AG09309 (cell line): ENCODE measurements around the gene DLGAP1.

Experiments
- DNase-seq: peaks from one replicate; pipeline ENCODE4 v3.0.0-alpha.2; 2010; ENCODE audit warnings: low read depth
- H3K4me3 ChIP-seq: 2 replicates; pipeline ENCODE4 v1.5.1; 2011; ENCODE audit warnings: mild to moderate bottlenecking, low read depth, low read length, moderate library complexity; ENCODE audit not compliant: control insufficient read depth
- TF ChIP-seq, protein P1 (sequence below): IDR thresholded peaks from 2 replicates; pipeline ENCODE4 v1.5.1; 2011; ENCODE audit warnings: mild to moderate bottlenecking, low read depth, low read length, inconsistent platforms; ENCODE audit not compliant: insufficient read depth, control insufficient read depth; ENCODE audit errors: missing control alignments

DLGAP1 gene

DNA sequence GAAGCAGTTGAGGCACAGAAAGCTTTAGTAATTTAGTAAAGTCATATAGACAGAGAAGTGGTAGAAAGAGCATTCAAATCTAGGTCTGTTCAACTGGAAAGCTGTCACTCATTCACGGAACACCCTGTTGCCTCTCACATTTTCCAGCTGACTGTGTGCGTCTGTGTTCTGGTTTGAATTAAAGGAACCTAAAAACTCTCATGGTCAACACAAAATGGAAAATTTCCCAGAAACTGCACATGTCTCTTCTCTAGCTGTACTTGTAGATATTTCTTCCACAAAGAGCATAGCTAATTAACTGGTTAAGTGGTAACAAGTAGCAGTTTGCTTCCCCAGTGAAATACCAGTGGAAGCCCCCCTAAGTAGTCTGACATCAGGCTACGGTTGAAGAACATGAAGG is 614.3 kb downstream of the DLGAP1 start:
- TF ChIP-seq, protein P1, sequence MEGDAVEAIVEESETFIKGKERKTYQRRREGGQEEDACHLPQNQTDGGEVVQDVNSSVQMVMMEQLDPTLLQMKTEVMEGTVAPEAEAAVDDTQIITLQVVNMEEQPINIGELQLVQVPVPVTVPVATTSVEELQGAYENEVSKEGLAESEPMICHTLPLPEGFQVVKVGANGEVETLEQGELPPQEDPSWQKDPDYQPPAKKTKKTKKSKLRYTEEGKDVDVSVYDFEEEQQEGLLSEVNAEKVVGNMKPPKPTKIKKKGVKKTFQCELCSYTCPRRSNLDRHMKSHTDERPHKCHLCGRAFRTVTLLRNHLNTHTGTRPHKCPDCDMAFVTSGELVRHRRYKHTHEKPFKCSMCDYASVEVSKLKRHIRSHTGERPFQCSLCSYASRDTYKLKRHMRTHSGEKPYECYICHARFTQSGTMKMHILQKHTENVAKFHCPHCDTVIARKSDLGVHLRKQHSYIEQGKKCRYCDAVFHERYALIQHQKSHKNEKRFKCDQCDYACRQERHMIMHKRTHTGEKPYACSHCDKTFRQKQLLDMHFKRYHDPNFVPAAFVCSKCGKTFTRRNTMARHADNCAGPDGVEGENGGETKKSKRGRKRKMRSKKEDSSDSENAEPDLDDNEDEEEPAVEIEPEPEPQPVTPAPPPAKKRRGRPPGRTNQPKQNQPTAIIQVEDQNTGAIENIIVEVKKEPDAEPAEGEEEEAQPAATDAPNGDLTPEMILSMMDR, result no peak
- H3K4me3 ChIP-seq, result no peak overlapping the region

DNA sequence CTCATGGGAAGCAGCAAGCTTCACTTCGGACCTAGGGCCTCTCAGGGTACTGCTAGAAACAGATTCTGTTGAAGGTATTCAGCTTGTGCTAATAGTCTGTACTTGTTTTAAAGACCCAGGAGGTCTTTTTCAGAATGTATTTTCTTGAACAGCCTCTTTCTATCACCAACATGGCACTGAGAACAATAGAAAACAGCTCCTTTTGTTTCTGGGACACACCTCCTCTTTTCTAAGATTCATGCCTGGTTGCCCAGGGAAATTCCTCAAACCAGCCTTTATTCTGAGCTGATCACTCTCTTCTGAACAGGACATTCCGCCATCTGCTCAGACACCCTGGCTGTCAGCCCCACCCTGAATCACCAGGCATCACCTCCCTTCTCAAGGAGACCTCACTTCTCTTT is 615.5 kb downstream of the DLGAP1 start:
- DNase-seq, result no peak
- no peak overlapping the region for H3K4me3 ChIP-seq

More for the DNA sequence above, 614.3 kb downstream of the DLGAP1 start:
- no peak for DNase-seq

GRCh38 chr18:3836483-3837335 is 618.4 kb downstream of the DLGAP1 start:
- H3K4me3 ChIP-seq, result no peak overlapping the region
- DNase-seq, result no peak

More for the DNA sequence above, 615.5 kb downstream of the DLGAP1 start:
- TF ChIP-seq, protein P1, result no peak

DNA sequence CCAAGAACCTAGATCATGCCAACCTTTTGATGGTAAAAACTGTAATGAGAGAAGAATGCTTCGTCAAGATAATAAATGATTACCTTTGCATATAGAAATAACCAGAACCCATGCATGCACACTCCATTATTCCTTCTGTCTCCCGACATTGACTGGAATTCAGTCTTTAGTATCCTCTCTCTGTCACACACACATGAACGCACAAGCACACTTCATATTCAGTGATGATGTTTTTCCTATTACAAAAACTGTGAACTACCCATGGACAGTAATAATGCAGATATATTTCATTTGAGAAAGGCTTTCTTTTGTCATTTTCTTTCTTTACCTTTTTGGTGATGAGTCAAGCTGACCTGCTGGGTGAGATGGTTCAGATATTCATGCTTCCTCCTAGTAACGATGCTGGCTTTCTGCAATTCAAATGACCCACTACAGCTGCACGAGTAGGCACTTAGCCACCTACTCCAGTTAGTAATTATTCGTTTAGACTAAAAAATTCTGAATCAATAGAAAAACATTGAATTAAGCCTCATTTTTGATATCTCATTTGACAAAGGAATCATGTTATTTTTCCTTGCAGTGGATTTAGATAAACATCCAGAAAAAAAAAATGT is 623.0 kb downstream of the DLGAP1 start:
- no peak for DNase-seq
- no peak overlapping the region for H3K4me3 ChIP-seq

More at GRCh38 chr18:3836483-3837335, 618.4 kb downstream of the DLGAP1 start:
- TF ChIP-seq, protein P1, result no peak

GRCh38 chr18:3830604-3831003 is 624.5 kb downstream of the DLGAP1 start:
- no peak for DNase-seq
- H3K4me3 ChIP-seq, result no peak overlapping the region
- TF ChIP-seq, protein P1, result no peak

More for the DNA sequence above, 623.0 kb downstream of the DLGAP1 start:
- TF ChIP-seq, protein P1, result no peak

DNA sequence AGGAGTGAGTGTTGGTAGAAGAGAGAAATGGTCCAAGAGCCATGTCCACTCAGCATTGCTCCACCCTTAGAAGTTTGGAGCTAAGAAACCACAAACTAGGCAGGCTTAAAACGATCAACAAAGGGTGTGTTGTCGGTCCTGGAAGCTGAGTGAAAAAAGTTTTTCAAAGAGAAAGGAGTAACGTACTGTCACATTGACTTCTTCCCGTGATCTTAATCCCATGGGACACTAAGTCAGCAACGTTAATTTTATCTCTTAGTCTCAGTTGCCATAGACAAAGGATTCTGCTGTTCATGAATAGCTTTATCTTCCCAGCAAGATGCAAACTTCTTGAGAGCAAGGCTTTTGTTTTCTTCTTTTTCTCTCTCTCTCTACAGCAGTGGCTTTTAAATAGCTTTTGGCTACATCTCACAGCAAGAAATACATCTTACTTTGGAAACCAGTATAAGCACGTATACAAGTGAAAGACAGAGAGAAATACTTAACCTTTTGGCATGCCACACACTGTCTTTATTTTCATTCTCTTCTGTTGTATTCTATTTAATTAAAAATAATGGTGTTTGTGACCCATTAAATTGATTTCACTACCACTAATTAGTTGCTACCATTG is 627.8 kb downstream of the DLGAP1 start:
- H3K4me3 ChIP-seq, result no peak overlapping the region
- TF ChIP-seq, protein P1, result no peak
- no peak for DNase-seq
